ENCODE results near the gene DIP2B.
A peak's percentile ranks its signal among the peaks of the same experiment; 100 is the strongest.

Gene DIP2B

DNA sequence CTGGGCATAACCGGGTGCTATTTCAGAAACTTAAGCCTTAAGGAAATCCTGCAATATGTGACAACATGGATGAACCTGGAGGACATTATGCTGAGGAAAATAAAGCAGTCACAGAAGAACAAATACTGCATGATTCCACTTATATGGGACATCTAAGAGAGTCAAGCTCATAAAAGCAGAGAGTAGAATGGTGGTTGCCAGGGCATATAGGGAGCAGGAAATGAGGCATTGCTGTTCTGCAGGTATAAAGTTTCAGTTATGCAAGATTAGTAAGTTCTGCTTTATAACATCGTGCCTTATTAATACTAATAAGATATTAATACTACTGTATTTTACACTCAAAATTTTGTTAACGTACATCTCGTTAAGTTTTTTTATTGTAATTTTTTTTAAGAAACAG is 134.9 kb downstream of the DIP2B start:
- no peak for DNase-seq

- DNase-seq, result peak in 1 of 14 donors; percentile 8
Observed at GRCh38 chr12:50640321-50640939, 135.6 kb downstream of the DIP2B start.

DNA sequence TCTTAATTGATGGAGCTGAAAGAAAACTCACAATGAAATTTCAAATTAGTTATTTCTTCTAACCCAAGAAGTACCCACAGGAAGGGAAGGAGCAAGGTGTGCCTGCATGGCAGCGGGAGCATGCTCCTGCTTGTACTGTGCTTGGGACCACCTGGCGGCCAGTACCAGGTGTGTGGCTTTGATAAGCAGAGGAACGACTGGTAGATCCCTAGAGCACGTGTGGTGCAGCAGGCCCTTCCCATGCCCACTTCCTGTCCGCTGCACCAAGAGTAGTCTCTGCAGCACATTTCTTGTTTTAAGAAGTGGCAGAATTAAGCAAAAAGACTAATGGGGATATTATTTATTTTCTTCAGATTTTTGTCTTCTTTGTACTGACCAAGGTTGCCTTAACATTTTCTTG is 136.8 kb downstream of the DIP2B start:
- DNase-seq, result peak in 1 of 14 donors; percentile 33

DNA sequence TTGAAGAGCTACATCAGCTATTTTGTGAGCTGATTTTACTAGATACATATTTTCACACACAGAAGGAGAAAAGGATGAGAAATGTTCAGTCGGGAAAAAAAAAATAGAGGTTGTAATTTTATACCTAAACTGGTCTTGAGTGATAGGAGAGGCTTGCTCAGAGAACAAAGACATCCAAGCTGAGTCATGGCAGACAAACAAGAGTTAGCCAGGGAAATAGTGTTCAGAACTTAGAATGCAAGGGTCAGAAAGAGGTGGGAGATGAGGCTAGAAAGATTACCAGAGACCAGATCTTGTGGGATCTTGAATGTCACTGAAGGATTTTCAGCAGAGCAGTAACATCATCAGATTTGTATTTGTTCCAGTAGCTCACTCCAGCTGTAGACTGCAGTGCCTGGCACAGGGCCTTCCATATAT is 137.3 kb downstream of the DIP2B start:
- no peak for DNase-seq

DNA sequence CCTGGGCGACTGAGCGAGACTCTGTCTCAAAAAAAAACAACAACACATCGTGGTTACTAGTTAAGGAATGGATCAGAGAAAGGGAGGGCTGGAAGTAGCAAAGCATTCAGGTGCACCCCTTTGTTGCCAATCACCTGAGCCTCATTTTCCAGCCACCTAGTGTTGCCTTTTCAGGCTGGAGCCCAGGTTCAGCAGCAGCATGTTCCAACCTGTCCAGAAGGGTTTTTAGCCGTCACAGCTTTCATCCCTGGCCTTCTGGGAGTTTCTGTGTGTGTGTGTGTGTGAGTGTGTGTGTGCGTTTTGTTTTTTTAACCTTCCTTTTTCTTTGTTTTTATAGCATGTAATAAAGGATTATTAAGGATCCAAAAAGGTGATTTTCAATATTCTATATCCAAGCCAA is 138.0 kb downstream of the DIP2B start:
- peak in 1 of 14 donors; percentile 32 for DNase-seq

GRCh38 chr12:50647031-50647430 is 142.2 kb downstream of the DIP2B start:
- no peak for DNase-seq

DNA sequence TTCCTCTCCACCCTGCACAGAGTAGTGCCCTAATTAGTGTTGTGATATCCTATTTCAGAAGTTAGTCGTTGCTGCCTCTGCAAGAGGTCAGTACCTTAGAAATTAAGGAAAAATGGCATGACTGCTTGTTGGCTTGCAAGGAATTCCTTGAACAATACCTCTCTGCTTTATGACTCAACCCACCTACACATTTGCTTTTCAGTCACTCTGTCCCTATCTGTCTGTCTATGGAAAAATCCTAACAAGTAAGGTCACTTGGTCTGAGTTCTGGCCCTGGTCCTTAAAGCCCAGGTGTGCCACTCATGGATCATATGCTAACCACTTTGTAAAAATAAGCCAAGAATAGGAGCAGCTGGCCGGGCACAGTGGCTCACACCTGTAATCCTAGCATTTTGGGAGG is 142.7 kb downstream of the DIP2B start:
- no peak for DNase-seq

DNA sequence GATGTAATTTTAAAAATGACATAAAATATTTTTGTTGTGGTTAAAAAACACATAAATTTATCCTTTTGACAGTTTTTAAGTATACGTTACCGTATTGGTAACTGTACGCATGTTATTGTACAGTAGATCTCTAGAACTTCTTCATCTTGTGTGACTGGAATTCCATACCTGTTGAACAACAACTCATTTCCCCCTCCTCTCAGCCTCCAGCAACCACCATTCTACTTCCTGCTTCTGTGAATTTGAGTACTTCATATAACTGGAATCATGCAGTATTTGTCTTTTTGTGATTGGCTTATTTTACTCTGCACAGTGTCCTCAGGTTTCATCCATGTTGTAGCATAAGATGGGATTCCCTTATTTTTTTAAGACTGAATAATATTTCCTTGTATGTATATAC is 145.5 kb downstream of the DIP2B start:
- no peak for DNase-seq

DNA sequence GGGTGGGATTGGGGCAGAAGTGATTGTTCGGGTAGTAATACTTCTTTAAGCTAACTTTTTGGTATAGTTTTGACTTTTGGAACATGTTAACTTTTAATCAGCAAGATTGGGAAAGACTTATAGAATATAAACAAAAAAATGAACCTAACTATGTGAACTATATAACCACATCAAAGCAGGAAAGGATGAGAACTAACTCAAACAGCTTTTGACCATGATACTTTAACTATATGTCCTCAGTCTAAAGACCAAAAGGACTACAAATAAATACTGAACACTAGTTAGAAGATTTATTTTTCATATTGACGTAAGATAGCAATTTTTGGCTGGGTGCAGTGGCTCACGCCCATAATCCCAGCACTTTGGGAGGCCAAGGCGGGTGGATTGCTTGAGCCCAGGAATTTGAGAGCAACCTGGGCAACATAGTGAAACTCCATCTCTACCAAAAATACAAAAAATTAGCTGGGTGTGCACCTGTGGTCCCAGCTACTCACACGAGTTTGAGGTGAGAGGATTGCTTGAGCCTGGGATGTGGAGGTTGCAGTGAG is 150.7 kb downstream of the DIP2B start:
- DNase-seq, result no peak

DNA sequence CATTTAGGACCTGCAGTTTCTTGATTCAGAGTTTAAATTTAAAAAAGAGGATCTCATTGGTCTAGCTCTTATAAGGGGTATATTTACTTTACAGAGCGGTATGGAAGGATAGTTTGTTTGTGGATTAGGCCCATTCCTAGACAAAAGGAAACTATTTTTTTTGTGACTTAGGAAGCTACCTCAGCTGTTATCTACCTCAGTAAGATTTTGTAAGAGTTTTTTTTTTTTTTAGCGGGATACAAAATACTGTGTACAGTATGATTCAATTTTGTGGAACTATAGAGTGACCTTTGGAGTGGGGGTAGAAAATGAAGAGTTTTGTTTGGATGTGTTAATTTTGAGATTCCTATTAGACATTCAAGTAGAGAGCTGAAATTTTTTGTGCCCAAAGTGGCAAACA is 154.5 kb downstream of the DIP2B start:
- DNase-seq, result no peak

DNA sequence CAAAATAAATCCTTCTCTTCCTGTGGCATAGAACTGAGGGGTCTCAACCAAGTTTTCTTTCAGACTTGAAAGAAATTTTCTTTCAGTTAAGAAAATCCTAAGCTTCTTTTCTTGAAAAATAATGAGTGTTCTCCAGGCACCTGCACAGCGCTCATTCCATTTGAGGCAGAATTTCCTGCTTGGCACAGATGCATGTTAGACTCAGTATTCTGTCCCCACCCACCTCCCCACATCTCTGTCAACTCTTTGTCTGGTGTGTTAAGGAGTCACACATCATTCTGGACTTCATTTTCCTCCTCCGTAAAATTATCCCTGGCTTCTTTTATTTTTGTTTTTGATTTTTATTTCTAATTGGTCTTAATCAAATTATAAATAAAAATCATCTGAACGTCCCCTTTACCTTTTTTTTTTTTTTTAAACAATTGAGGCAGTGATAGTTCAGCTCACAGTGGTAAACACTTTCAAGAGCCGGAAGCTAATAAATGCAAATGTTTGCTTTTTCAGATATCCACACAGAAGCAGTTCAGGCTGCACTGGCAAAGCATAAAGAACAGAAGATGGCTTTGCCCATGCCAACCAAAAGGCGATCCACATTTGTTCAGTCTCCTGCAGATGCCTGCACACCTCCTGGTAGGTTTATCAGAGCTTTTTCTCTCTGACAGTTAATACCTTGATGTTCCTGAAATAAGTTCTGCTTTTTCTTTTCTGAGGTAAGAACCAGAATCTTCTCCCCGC is 155.1 kb downstream of the DIP2B start:
- peak in 1 of 14 donors; percentile 11 for DNase-seq

- DNase-seq, result no peak
Observed at GRCh38 chr12:50660425-50660822, 155.6 kb downstream of the DIP2B start.

DNA sequence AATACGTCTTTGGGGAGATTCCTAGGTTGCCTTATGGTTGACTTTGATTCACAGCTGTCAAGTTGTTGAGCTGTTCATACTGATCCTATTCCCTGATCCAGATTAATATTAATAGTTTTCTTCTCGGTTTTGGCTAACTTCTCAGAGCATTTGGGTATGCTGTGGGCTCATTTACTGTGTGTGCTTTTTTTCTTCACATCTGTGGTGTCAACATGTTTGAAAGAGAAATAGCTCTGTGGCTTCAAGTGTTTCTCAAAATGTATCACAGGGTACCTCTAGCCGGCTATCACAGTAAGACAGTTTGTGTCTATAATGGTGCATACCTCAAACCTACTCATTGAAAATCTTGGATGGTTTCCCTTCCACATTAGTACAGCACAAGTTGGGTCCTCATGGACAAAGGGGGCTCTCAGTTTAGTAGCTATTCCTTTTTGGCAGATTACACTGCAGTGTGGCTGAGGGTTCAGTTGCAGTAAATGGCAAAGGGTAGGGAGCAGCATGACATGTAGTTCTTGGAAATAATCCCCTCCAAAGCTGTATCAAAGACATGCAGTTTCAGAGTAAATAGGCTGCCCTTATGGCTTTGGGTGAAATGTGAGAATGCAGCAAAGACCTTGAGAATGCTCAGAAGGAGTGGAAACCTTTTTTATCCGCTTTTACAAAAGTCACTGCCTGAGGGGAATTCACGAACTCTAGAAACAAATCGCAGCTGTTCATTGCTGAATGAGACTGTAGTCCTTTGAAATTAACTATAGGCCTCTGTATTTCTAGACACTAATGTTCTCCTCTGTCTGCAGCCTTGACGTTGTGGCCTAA is 156.7 kb downstream of the DIP2B start:
- peak in 1 of 14 donors; percentile 26 for DNase-seq

DNA sequence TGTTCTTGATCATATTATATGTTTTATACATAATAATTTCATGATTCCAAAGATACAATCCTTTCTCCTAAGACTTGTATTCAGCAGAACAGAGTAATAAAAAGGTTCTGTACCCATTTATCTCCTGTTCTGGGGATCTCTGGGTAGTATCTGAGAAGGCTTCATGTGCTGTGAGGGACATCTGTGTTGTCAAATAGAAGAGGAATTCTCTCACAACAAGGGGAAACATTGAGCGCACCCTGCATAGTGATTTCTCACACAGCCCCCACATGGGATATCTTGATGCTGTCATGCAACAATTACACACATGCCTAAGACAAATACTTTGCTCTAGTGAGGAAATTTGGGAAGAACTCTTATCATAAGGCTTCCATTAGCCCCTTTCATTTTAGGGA is 157.3 kb downstream of the DIP2B start:
- no peak for DNase-seq

GRCh38 chr12:50665170-50665569 is 160.4 kb downstream of the DIP2B start:
- DNase-seq, result no peak

DNA sequence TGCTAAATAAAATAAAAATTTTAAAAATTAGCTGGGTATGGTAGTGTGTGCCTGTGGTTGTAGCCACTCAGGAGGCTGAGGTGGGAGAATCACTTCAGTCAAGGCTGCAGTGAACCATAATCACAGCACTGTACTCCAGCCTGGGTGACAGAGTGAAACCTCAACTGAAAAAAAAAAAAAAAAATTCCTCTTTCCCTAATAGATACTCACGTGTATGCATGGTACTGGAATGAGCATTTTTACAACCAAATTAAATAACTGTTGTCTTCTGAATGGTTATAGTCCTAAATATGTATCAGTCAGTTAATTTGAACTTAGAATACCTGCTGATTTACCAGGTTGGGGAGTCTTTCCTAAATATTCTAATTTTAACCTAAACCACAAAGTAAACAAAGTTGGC is 160.8 kb downstream of the DIP2B start:
- no peak for DNase-seq

DNA sequence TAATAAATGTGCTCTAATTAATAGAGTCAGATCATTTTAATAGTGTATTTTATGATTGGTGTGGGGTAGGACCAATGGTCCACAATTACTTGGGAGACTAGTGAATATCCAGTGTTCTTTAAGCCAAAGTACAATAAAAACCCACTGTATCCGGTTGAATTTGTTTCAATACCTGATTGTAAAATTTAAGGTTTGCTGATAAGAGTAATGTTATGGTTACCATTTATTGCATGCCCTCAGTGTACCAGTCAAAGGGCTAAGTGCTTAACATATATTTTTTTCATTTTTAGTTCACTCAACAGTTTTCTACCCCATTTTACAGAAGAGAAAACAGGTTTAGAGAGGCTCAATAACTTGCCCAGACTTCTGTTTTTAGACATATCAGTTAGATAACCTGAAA is 161.2 kb downstream of the DIP2B start:
- no peak for DNase-seq

DNA sequence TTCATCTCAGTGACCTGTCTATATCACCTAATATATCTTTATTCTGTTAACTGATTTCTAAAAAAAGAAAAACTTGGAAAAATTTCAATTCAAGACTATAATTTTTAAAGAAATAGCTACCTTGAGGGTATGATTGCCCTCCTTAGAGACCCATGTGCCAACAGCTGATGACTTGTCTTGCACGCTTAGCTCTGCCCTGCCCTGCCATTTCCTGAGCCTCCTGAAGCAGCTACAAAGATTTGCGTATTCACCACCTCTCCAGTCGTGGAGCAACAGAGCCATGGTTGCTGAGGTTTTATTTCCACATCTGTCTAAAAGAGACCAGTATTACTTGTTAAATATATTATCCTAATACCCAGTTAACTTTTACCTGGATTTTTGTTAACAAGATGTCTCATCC is 167.4 kb downstream of the DIP2B start:
- DNase-seq, result peak in 1 of 14 donors; percentile 28

- no peak for DNase-seq
Observed at GRCh38 chr12:50676756-50677155, 172.0 kb downstream of the DIP2B start.

DNA sequence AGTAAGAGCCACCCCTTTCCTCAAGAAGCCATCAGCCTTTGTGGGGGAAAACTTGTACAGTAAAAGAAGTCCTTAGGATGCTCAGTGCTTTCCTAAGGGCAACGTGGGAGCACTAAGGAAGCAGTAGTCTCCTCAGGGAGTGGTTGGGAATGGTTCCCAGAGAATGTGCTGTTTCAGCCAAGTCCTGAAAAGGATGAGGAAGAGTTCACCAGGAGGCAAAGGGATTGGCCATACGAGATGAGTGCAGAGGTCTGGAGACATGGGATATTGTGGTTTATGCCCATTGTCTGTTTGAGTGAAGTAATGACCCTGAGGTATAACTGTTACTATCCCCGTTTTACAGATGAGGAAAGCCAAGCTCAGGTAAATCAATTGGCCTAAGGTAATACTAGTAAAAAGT is 173.1 kb downstream of the DIP2B start:
- peak in 1 of 14 donors; percentile 65 for DNase-seq

GRCh38 chr12:50678650-50679365 is 174.0 kb downstream of the DIP2B start:
- peak in 1 of 14 donors; percentile 45 for DNase-seq

GRCh38 chr12:50679612-50680011 is 174.8 kb downstream of the DIP2B start:
- no peak for DNase-seq

Measured in C1 segment of cervical spinal cord (tissue), 14 donors.